HG02981 (cell line): ENCODE results near the gene TRPC4AP.
"Not testable (repeated sequence)": the region's sequence is repeated elsewhere in the genome, so short reads cannot be mapped to it uniquely, and the experiment has no call there.

Source experiments
- ATAC-seq: cut with Tn5 transposase; IDR thresholded peaks from one replicate; pipeline ENCODE4 v1.9.1; 2021; ENCODE audit warnings: mild to moderate bottlenecking, moderate library complexity; ENCODE audit not compliant: unreplicated experiment

The TRPC4AP gene

DNA sequence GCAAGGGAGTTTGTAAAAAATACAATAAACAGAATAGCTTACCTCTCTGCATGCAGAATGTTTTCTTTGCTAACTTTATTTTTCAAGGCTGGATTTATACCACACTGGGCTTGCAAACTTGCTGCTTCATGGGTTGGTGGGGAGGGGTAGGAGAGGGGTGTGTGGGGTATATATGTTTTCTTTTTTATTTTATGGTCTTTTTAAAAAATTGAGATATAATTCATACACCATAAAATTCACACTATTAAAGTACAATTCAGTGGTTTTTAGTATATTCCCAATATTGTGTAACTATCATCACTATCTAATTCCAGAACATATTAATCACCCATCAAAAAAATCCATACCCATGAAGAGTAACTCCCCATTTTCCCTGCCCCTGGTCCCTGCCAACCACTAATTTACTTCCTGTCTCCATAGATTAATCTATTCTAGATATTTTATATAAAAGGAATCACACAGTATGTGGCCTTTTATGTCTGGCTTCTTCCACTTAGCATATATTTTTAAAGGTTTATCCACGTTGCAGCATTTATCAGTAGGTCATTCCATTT lies 14.3 kb upstream of the TRPC4AP start:
- ATAC-seq = no peak

DNA sequence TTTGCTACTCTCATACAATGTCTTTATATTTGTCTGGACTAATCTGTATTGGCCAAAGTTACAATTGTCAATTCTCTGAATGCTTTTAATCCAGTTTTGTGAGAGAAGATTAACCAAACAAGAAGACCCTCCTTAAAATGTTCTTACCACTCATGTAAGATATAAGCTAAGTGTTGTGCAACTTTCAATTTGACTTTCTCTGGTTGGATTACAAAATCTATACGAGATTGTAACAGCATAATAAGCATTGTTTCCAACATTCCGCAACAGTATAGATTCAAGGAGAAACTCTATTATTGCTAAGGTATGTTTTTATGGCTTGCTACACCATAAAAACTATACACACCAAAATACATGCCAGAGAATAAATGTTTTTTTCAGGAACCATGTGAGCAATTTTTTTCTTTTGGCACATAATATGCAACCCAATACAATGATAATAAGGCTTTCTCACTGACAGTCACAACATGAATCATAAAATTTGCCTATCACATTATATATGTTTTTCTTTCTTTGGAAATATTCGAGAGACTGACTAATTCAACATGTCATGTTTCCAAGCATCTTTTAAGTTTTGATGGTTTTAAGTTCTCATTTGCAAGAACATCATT lies 12.2 kb upstream of the TRPC4AP start:
- ATAC-seq = no peak

- ATAC-seq = no peak
Measured at GRCh38 chr20:35101620-35102019, 9.0 kb upstream of the TRPC4AP start.

DNA sequence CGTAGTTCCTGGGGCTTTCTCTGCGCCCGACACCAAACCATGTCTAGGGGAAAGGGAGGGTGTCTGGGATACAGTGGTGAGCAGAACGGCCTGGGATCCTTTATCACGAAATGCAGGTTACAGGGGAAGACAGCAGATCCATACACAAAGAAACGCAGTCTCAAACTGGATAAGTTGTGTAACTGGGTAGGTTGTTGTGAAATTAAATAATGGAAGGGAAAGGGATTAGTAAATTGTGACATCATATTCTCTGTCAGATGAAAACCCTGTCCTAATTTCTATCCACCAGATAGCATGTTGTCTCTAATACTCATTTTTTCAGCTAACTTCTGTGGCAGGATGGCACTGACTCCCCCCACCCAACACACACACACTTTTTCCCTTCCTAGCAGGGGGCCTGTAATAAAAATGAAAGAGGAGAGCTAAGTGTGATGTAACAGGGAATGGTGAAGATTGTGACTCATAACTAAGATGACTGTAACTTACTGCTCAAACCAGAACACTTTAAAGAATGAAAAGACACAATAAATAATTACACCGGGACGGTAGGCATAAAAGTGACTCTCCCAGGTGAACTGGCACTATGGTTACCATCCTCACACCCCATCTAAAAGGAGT lies 769 bp upstream of the TRPC4AP start:
- no peak for ATAC-seq

GRCh38 chr20:35091816-35092523 lies 637 bp downstream of the TRPC4AP start:
- ATAC-seq = no peak

DNA sequence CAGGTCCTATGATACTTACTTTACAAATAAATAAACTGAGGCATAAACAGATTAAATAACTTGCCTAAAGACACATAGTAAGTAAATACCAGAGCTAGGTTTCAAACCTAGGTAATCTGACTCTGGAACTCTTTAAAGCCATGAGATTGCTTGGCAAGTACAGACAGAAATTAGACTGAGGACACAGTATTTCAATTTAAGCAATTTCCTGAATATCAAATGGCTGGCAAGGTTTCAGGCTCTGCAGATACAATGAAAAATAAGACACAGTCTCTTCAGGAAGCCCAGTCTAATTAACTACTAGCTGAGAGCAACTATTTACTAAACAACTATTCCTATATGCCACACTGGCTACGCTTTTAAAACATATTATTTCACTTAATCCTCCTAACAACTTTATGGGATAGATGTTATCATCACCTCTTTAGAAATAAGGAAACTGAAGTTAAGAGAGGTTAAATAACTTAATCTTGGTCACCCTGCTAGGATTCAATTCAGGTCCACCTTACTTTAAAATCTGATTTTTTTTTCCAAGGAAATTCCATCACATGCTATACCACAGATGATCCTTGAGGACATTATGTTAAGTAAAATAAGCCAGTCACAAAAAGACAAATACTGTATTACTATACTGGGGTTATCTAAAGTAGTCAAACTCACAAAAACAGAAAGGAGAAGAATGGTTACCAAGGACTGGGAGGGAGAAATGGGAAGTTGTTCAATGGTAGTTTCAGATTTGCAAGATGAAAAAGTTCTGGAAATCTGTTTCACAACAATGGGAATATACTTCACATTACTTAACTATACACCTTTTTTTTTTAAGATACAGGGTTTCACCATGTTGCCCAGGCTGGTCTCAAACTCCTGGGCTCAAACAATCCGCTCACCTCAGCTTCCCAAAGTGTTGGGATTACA lies 4.1 kb downstream of the TRPC4AP start:
- ATAC-seq = no peak

DNA sequence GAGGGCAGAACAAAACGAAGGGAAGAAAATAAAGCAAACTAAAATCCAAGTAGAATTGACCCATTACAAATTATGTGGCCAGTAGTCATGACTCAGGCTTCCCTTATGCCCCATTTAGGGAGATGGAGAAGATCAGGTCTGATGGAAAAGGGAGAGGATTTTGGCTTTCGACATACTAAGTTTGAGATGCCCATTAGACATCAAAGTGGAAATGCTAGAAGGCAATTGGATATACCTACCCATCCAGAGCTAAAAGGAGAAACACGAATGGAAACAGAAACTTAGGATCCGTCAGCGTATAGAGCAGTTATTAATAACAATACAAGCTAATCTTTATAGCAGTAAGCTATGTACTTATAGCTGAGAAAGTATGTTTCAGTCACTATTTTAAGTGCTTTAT lies 4.8 kb downstream of the TRPC4AP start:
- ATAC-seq = no peak

DNA sequence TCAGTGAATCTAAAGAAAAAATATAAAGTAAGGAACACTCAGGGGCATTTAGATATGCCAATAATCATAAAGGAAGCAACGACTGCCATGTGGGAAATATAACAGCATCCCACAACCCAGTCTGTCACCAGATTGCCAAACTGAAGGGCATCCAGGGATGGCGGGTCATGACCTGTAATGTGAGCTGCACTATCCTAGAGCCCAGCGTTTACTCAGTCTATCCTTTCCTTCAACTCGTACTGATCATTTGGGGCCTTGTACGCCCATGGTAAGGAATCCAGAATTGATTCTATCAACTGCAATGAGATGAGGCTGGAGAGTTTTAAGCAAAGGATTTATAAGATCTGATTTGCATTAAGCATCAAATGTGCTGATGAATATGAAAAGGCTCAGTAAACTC lies 5.3 kb downstream of the TRPC4AP start:
- ATAC-seq = no peak

GRCh38 chr20:35085477-35086225 lies 7.0 kb downstream of the TRPC4AP start:
- ATAC-seq = no peak

DNA sequence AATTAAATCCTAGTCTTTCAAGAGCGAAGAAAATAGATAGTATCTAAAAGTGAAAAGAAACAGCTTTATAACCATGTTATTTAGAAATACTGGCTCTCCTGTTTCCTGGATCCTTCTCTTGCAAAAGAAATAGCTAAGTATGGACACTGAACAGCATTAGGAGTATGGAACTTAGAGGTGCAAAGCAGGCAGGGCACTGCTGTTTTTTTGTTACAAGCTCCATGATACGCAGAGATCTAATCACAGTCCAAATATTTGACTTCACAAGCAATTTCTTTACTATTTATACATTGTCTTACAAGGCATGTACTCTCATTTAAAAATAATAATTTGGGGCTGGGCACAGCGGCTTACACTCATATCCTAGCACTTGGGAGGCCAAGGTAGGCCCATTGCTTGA lies 7.6 kb downstream of the TRPC4AP start:
- ATAC-seq = no peak

GRCh38 chr20:35080348-35080642 lies 12.3 kb downstream of the TRPC4AP start:
- not testable (repeated sequence) for ATAC-seq

DNA sequence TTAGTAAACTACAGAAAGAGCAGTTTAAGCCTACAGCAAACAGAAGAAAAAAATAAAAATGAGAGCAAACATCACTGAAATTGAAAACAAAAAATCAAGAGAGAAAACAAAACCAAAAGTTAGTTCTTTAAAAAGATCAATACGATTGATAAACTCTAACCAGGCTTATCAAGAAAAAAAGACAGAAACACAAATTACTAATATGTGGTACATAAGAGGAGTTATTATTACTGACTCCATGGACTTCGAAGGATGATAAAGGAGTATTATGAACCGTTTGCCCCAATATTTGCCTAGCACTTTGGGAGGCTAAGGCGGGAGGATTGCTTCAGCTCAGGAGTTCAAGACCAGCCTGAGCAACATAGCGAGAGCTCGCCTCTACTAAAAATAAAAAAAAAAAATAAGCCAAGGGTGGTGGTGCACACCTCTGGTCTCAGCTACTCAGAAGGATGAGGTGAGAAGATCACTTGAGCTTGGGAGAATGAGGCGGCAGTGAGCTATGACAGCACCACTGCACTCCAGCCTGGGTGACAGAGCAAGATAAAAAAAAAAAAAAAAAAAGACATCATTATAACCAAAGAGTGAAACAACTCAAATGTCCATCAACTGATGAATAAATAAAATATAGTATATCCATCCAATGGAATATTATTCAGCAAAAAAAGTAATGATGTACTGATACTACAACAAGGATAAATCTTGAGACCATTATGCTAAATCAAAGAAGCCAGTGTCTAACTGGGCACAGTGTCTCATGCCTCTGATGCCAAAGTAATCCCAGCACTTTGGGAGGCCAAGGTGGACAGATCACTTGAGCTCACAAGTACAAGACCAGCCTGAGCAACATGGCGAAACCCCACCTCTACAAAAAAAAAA lies 12.9 kb downstream of the TRPC4AP start:
- no peak for ATAC-seq

DNA sequence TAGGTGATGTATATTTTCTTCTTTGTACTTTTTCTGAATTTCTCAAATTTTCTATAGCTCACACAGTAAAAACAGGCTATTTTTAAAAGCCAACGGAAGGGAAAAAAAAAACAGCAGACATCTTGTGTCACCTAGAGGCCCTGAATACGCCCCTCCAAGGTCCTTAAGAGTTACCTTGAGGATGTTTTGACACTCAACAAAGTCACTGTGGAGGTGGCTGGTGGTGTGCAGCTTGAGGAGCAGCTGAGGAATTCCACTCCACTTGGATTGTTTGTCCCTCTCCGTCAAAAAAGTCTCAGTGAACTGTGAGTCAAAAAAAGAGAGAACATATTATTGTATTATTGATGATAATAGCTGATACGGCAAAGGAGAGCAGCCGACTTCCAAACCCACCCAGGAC lies 14.7 kb downstream of the TRPC4AP start:
- ATAC-seq = no peak

GRCh38 chr20:35077341-35077740 lies 15.3 kb downstream of the TRPC4AP start:
- no peak for ATAC-seq

DNA sequence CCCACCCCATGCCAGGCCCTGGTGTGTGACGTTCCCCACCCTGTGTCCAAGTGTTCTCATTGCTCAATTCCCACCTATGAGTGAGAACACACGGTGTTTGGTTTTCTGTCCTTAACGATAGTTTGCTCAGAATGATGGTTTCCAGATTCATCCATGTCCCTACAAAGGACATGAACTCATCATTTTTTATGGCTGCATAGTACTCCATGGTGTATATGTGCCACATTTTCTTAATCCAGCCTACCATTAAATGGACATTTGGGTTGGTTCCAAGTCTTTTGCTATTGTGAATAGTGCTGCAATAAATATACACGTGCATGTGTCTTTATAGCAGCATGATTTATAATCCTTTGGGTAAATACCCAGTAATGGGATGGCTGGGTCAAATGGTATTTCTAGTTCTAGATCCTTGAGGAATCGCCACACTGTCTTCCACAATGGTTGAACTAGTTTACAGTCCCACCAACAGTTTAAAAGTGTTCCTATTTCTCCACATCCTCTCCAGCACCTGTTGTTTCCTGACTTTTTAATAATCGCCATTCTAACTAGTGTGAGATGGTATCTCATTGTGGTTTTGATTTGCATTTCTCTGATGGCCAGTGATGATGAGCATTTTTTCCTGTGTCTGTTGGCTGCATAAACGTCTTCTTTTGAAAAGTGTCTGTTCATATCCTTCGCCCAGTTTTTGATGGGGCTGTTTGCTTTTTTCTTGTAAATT lies 21.0 kb downstream of the TRPC4AP start:
- not testable (repeated sequence) for ATAC-seq

DNA sequence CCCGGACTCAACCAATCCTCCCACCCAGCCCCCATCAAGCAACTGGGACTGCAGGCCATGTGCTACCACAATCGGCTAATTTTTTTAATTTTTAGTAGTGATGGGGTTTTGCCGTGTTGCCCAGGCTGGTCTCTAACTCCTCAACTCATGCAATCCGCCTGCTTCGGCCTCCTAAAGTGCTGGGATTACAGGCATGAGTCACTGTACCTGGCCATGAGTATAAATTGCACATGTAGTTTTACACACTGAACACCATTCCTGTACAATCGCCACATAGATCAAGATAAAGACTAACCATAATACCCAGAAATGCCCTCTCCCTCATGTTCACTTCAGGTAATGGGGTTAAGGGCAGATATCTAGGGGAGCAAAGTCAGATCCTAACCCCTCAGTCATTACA lies 26.4 kb downstream of the TRPC4AP start:
- no peak for ATAC-seq

- ATAC-seq = no peak
Measured at GRCh38 chr20:35065181-35065580, 27.4 kb downstream of the TRPC4AP start.

GRCh38 chr20:35063168-35063567 lies 29.4 kb downstream of the TRPC4AP start:
- no peak for ATAC-seq

- no peak for ATAC-seq
Measured at GRCh38 chr20:35062478-35062877, 30.1 kb downstream of the TRPC4AP start.
